ENCODE measurements around the gene REPS2.
"Not testable (repeated sequence)": the region's sequence is repeated elsewhere in the genome, so short reads cannot be mapped to it uniquely, and the experiment has no call there.

The REPS2 gene

GRCh38 chrX:16946361-16946964 is at the start of gene REPS2:
TSS of gene REPS2 (plus strand) at chrX:16946658. CDS start at chrX:16946862, 204 bp downstream.
- peak; percentile 91 for DNase-seq

GRCh38 chrX:16897445-16897844 is 49.0 kb upstream of the REPS2 start:
- no peak for DNase-seq

GRCh38 chrX:16903274-16904022 is 43.0 kb upstream of the REPS2 start:
- no peak for DNase-seq

GRCh38 chrX:16910376-16910775 is 36.1 kb upstream of the REPS2 start:
- no peak for DNase-seq

- no peak for DNase-seq
Measured at GRCh38 chrX:16914058-16914457, 32.4 kb upstream of the REPS2 start.

- no peak for DNase-seq
Measured at GRCh38 chrX:16916561-16916960, 29.9 kb upstream of the REPS2 start.

- DNase-seq, result no peak
Measured at GRCh38 chrX:16917120-16917519, 29.3 kb upstream of the REPS2 start.

- no peak for DNase-seq
Measured at GRCh38 chrX:16918979-16919378, 27.5 kb upstream of the REPS2 start.

- no peak for DNase-seq
Measured at GRCh38 chrX:16920075-16920474, 26.4 kb upstream of the REPS2 start.

- DNase-seq, result no peak
Measured at GRCh38 chrX:16923157-16923556, 23.3 kb upstream of the REPS2 start.

- DNase-seq, result no peak
Measured at GRCh38 chrX:16924631-16925480, 21.6 kb upstream of the REPS2 start.

GRCh38 chrX:16930392-16930791 is 16.1 kb upstream of the REPS2 start:
- DNase-seq, result no peak

GRCh38 chrX:16931371-16931770 is 15.1 kb upstream of the REPS2 start:
- no peak for DNase-seq

GRCh38 chrX:16931855-16932575 is 14.4 kb upstream of the REPS2 start:
- DNase-seq, result no peak

- no peak for DNase-seq
Measured at GRCh38 chrX:16934185-16934584, 12.3 kb upstream of the REPS2 start.

- peak; percentile 62 for DNase-seq
Measured at GRCh38 chrX:16946971-16947562, 609 bp downstream of the REPS2 start.

- no peak for DNase-seq
Measured at GRCh38 chrX:16950423-16950822, 4.0 kb downstream of the REPS2 start.

GRCh38 chrX:16953606-16954211 is 7.3 kb downstream of the REPS2 start:
- no peak for DNase-seq

- DNase-seq, result no peak
Measured at GRCh38 chrX:16957751-16958150, 11.3 kb downstream of the REPS2 start.

GRCh38 chrX:16958356-16958755 is 11.9 kb downstream of the REPS2 start:
- DNase-seq, result no peak

- DNase-seq, result not testable (repeated sequence)
Measured at GRCh38 chrX:16962661-16963060, 16.2 kb downstream of the REPS2 start.

- no peak for DNase-seq
Measured at GRCh38 chrX:16963216-16963615, 16.8 kb downstream of the REPS2 start.

Measured in activated effector memory CD4-positive, alpha-beta T cell treated with anti-CD3 and anti-CD28 coated beads, Interleukin-2, amount 50 U/mL, for 16 hours (primary cell).